GM23338 (cell line): Measurements from ENCODE around the gene KRTAP12-3. TPM values are rescaled to one million over a fixed set of nuclear protein-coding genes. Genes with fewer than 3 reads are reported as not detected.

Source experiments
- ATAC-seq: fragments of 200-7000 bp; cut with Tn5 transposase; 3 replicates; pipeline ENCODE4 v1.9.1; 2020
- DNase-seq: peaks from one replicate; pipeline ENCODE4 v3.0.0-alpha.2; 2015; ENCODE audit warnings: low spot score
- H2AFZ ChIP-seq: fragments of 200-600 bp; sonication (generic); 2 replicates; pipeline ENCODE4 v1.8.0; 2016; ENCODE audit warnings: antibody characterized with exemption, mild to moderate bottlenecking, moderate library complexity
- H3F3A ChIP-seq: fragments of 200-600 bp; sonication (generic); replicated peaks from 2 replicates; pipeline ENCODE4 v1.8.0; 2017; ENCODE audit warnings: antibody characterized with exemption, mixed run types, low read depth
- H3K27ac ChIP-seq: fragments of 200-600 bp; sonication (generic); 2 replicates; pipeline ENCODE4 v1.6.1; 2016; ENCODE audit warnings: low read depth
- H3K27me3 ChIP-seq: fragments of 200-600 bp; sonication (generic); 2 replicates; pipeline ENCODE4 v1.8.0; 2016; ENCODE audit warnings: mild to moderate bottlenecking, mixed run types, moderate library complexity; ENCODE audit not compliant: insufficient read depth
- H3K36me3 ChIP-seq: fragments of 200-600 bp; sonication (generic); 2 replicates; pipeline ENCODE4 v1.8.0; 2016; ENCODE audit warnings: mild to moderate bottlenecking; ENCODE audit not compliant: insufficient read depth
- H3K4me1 ChIP-seq: fragments of 200-600 bp; sonication (generic); 2 replicates; pipeline ENCODE4 v1.8.0; 2016; ENCODE audit warnings: mild to moderate bottlenecking, moderate library complexity; ENCODE audit not compliant: insufficient read depth
- H3K4me2 ChIP-seq: fragments of 200-600 bp; sonication (generic); 2 replicates; pipeline ENCODE4 v1.7.1; 2017; ENCODE audit warnings: mixed run types
- H3K4me3 ChIP-seq: fragments of 200-600 bp; sonication (generic); 2 replicates; pipeline ENCODE4 v1.6.1; 2016; ENCODE audit warnings: mixed run types
- H3K79me2 ChIP-seq: fragments of 200-600 bp; sonication (generic); replicated peaks from 2 replicates; pipeline ENCODE4 v1.8.0; 2017; ENCODE audit warnings: mild to moderate bottlenecking; ENCODE audit not compliant: insufficient read depth
- H3K9me2 ChIP-seq: fragments of 200-600 bp; sonication (generic); 2 replicates; pipeline ENCODE4 v1.8.0; 2017; ENCODE audit not compliant: insufficient read depth
- H4K20me1 ChIP-seq: fragments of 200-600 bp; sonication (generic); replicated peaks from 2 replicates; pipeline ENCODE4 v1.8.0; 2017; ENCODE audit warnings: mild to moderate bottlenecking; ENCODE audit not compliant: insufficient read depth
- H3K27ac Mint-ChIP-seq: 2 replicates; pipeline ENCODE4 v1.8.0; 2020; ENCODE audit warnings: inconsistent platforms, mild to moderate bottlenecking, moderate library complexity, mixed read lengths
- H3K27me3 Mint-ChIP-seq: 3 replicates; pipeline ENCODE4 v1.8.0; 2022; ENCODE audit warnings: low read depth, mild to moderate bottlenecking, moderate library complexity, mixed read lengths, inconsistent platforms; ENCODE audit not compliant: insufficient read depth, poor library complexity
- H3K36me3 Mint-ChIP-seq: 3 replicates; pipeline ENCODE4 v1.8.0; 2021; ENCODE audit warnings: low read depth, mild to moderate bottlenecking, inconsistent platforms, moderate library complexity, mixed read lengths
- H3K4me1 Mint-ChIP-seq: 3 replicates; pipeline ENCODE4 v1.8.0; 2020; ENCODE audit warnings: mild to moderate bottlenecking, inconsistent platforms, mixed read lengths
- H3K4me3 Mint-ChIP-seq: 3 replicates; pipeline ENCODE4 v1.8.0; 2021; ENCODE audit warnings: moderate library complexity, mild to moderate bottlenecking, inconsistent platforms, mixed read lengths
- H3K9me3 Mint-ChIP-seq: 3 replicates; pipeline ENCODE4 v1.8.0; 2020; ENCODE audit warnings: moderate library complexity, mild to moderate bottlenecking, inconsistent platforms, mixed read lengths
- CREB1 ChIP-seq: fragments of 250-450 bp; sonication (Bioruptor Pico); IDR thresholded peaks from 2 replicates; pipeline ENCODE4 v1.5.0; 2020; ENCODE audit warnings: low read depth, mild to moderate bottlenecking, moderate library complexity
- EZH2 ChIP-seq: fragments of 200-600 bp; sonication (generic); IDR thresholded peaks from one replicate; pipeline ENCODE4 v1.8.0; 2017; ENCODE audit warnings: antibody characterized with exemption, mild to moderate bottlenecking, low read depth; ENCODE audit not compliant: unreplicated experiment
- EZH2phosphoT487 ChIP-seq: fragments of 200-600 bp; sonication (generic); IDR thresholded peaks from one replicate; pipeline ENCODE4 v1.8.1; 2018; ENCODE audit warnings: antibody characterized with exemption; ENCODE audit not compliant: unreplicated experiment
- JUNB ChIP-seq: IDR thresholded peaks from one replicate; pipeline ENCODE4 v1.6.1; 2016; ENCODE audit warnings: antibody characterized with exemption; ENCODE audit not compliant: unreplicated experiment
- NANOG ChIP-seq: IDR thresholded peaks from 2 replicates; pipeline ENCODE4 v1.6.1; 2016; ENCODE audit warnings: antibody characterized with exemption, borderline replicate concordance
- POLR2AphosphoS5 ChIP-seq: IDR thresholded peaks from 2 replicates; pipeline ENCODE4 v1.6.1; 2016; ENCODE audit warnings: antibody characterized with exemption, low read depth
- STAT1 ChIP-seq: IDR thresholded peaks from one replicate; pipeline ENCODE4 v1.6.1; 2016; ENCODE audit warnings: antibody characterized with exemption; ENCODE audit not compliant: unreplicated experiment
- ZNF114 ChIP-seq: fragments of 250-450 bp; sonication (Bioruptor Pico); IDR thresholded peaks from 2 replicates; pipeline ENCODE4 v1.5.0; 2020; ENCODE audit warnings: mild to moderate bottlenecking, moderate library complexity
- ZNF331 ChIP-seq: fragments of 250-450 bp; sonication (Bioruptor Pico); IDR thresholded peaks from 2 replicates; pipeline ENCODE4 v1.5.0; 2020; ENCODE audit warnings: low read depth, mild to moderate bottlenecking, moderate library complexity
- polyA plus RNA-seq: library from polyadenylated mRNA; unstranded; fragments of >200 nt; fragmentation: Nextera tagmentation; extraction: Ambion mirVana; gene quantifications from 2 replicates; pipeline ENCODE4 v1.2.1, GENCODE V29; 2016
- total RNA-seq: library from RNA; depleted of rRNA; stranded (reverse); fragments of >200 nt; shearing (Covaris generic); gene quantifications from 2 replicates; pipeline ENCODE4 v1.2.3, GENCODE V29; 2014
- TF ChIP-seq, protein P1 (sequence below): fragments of 250-450 bp; sonication (Bioruptor Pico); IDR thresholded peaks from 2 replicates; pipeline ENCODE4 v1.5.0; 2020; ENCODE audit warnings: mild to moderate bottlenecking, moderate library complexity
- TF ChIP-seq, protein P2 (sequence below): IDR thresholded peaks from one replicate; pipeline ENCODE4 v1.6.1; 2018; ENCODE audit warnings: antibody characterized with exemption; ENCODE audit not compliant: unreplicated experiment
- TF ChIP-seq, protein P3 (sequence below): IDR thresholded peaks from 2 replicates; pipeline ENCODE4 v1.6.1; 2016; ENCODE audit warnings: antibody characterized with exemption
- TF ChIP-seq, protein P4 (sequence below), 2 experiments: fragments of 200-600 bp in 1 of 2; sonication (generic) in 1 of 2; conservative IDR thresholded peaks; 2 replicates each; pipeline versions ENCODE4 v1.5.1 to v1.6.1; 2016 to 2017; ENCODE audit warnings: antibody characterized with exemption in 2 of 2, low read depth in 2 of 2, mild to moderate bottlenecking in 2 of 2, moderate library complexity in 1 of 2

The KRTAP12-3 gene
- total and polyA plus RNA-seq, 2 experiments from 2014 or later, result not detected

DNA sequence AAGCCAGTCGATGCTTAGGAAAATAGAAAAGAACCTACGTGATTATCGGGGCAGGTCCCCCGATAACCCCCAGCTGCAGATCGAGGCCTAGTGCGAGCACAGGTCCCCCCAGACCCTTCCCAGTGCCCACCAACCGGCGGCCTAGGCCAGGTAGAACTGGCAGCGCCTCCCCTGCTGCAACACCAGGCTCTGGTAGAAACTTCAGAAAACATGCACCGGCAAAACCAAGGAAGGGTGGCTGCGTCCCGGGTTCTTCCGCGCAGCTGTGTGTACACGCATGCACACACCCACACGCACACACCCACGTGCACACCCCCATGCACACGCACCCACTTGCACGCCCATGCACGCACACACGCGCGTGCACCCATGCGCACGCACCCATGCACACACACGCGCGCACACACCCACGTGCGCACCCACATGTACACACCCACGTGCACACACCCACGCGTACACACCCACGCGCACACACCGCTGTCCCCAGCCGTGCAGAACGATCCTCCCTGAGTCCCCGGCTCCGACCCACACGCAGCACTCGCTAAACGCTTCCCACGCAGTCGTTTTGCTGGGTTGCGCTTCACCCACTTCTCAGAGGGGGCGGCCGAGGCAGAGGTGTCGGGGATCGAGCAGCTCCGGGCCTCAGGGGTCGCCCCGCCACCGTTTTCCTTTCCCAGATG, 48.4 kb downstream of the KRTAP12-3 start:
- Histone ChIP-seq H4K20me1 (no peaks in the 10 kb centered on the region), H3K4me3 (peak overlapping the region; percentile 71), H2AFZ (no peak overlapping the region; the same call in 1 of the 2 replicates), H3K4me1 (peaks cover 65% of the 10 kb centered on the region), H3K27me3 (peaks cover 58% of the 10 kb centered on the region), H3F3A (peaks cover 25% of the 10 kb centered on the region), H3K36me3 (no peaks in the 10 kb centered on the region), H3K4me2 (peak overlapping the region; percentile 95), H3K9me2 (no peaks in the 10 kb centered on the region), H3K27ac (peak overlapping the region; percentile 87), H3K79me2 (no peaks in the 10 kb centered on the region)
- TF ChIP-seq NANOG (no peak), EZH2phosphoT487 (no peak), JUNB (no peak), CREB1 (CRISPR knock-in tag) (no peak), STAT1 (no peak), POLR2AphosphoS5 (no peak), EZH2 (no peak), ZNF331 (CRISPR knock-in tag) (no peak), ZNF114 (CRISPR knock-in tag) (no peak)
- TF ChIP-seq, protein P1, sequence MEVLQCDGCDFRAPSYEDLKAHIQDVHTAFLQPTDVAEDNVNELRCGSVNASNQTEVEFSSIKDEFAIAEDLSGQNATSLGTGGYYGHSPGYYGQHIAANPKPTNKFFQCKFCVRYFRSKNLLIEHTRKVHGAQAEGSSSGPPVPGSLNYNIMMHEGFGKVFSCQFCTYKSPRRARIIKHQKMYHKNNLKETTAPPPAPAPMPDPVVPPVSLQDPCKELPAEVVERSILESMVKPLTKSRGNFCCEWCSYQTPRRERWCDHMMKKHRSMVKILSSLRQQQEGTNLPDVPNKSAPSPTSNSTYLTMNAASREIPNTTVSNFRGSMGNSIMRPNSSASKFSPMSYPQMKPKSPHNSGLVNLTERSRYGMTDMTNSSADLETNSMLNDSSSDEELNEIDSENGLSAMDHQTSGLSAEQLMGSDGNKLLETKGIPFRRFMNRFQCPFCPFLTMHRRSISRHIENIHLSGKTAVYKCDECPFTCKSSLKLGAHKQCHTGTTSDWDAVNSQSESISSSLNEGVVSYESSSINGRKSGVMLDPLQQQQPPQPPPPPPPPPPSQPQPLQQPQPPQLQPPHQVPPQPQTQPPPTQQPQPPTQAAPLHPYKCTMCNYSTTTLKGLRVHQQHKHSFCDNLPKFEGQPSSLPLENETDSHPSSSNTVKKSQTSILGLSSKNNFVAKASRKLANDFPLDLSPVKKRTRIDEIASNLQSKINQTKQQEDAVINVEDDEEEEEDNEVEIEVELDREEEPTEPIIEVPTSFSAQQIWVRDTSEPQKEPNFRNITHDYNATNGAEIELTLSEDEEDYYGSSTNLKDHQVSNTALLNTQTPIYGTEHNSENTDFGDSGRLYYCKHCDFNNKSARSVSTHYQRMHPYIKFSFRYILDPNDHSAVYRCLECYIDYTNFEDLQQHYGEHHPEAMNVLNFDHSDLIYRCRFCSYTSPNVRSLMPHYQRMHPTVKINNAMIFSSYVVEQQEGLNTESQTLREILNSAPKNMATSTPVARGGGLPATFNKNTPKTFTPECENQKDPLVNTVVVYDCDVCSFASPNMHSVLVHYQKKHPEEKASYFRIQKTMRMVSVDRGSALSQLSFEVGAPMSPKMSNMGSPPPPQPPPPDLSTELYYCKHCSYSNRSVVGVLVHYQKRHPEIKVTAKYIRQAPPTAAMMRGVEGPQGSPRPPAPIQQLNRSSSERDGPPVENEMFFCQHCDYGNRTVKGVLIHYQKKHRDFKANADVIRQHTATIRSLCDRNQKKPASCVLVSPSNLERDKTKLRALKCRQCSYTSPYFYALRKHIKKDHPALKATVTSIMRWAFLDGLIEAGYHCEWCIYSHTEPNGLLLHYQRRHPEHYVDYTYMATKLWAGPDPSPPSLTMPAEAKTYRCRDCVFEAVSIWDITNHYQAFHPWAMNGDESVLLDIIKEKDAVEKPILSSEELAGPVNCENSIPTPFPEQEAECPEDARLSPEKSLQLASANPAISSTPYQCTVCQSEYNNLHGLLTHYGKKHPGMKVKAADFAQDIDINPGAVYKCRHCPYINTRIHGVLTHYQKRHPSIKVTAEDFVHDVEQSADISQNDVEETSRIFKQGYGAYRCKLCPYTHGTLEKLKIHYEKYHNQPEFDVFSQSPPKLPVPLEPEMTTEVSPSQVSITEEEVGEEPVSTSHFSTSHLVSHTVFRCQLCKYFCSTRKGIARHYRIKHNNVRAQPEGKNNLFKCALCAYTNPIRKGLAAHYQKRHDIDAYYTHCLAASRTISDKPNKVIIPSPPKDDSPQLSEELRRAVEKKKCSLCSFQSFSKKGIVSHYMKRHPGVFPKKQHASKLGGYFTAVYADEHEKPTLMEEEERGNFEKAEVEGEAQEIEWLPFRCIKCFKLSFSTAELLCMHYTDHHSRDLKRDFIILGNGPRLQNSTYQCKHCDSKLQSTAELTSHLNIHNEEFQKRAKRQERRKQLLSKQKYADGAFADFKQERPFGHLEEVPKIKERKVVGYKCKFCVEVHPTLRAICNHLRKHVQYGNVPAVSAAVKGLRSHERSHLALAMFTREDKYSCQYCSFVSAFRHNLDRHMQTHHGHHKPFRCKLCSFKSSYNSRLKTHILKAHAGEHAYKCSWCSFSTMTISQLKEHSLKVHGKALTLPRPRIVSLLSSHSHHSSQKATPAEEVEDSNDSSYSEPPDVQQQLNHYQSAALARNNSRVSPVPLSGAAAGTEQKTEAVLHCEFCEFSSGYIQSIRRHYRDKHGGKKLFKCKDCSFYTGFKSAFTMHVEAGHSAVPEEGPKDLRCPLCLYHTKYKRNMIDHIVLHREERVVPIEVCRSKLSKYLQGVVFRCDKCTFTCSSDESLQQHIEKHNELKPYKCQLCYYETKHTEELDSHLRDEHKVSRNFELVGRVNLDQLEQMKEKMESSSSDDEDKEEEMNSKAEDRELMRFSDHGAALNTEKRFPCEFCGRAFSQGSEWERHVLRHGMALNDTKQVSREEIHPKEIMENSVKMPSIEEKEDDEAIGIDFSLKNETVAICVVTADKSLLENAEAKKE, result no peak
- TF ChIP-seq, protein P2, sequence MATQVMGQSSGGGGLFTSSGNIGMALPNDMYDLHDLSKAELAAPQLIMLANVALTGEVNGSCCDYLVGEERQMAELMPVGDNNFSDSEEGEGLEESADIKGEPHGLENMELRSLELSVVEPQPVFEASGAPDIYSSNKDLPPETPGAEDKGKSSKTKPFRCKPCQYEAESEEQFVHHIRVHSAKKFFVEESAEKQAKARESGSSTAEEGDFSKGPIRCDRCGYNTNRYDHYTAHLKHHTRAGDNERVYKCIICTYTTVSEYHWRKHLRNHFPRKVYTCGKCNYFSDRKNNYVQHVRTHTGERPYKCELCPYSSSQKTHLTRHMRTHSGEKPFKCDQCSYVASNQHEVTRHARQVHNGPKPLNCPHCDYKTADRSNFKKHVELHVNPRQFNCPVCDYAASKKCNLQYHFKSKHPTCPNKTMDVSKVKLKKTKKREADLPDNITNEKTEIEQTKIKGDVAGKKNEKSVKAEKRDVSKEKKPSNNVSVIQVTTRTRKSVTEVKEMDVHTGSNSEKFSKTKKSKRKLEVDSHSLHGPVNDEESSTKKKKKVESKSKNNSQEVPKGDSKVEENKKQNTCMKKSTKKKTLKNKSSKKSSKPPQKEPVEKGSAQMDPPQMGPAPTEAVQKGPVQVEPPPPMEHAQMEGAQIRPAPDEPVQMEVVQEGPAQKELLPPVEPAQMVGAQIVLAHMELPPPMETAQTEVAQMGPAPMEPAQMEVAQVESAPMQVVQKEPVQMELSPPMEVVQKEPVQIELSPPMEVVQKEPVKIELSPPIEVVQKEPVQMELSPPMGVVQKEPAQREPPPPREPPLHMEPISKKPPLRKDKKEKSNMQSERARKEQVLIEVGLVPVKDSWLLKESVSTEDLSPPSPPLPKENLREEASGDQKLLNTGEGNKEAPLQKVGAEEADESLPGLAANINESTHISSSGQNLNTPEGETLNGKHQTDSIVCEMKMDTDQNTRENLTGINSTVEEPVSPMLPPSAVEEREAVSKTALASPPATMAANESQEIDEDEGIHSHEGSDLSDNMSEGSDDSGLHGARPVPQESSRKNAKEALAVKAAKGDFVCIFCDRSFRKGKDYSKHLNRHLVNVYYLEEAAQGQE, result no peak
- TF ChIP-seq, protein P3, sequence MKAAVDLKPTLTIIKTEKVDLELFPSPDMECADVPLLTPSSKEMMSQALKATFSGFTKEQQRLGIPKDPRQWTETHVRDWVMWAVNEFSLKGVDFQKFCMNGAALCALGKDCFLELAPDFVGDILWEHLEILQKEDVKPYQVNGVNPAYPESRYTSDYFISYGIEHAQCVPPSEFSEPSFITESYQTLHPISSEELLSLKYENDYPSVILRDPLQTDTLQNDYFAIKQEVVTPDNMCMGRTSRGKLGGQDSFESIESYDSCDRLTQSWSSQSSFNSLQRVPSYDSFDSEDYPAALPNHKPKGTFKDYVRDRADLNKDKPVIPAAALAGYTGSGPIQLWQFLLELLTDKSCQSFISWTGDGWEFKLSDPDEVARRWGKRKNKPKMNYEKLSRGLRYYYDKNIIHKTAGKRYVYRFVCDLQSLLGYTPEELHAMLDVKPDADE, result no peak
- TF ChIP-seq, protein P4, sequence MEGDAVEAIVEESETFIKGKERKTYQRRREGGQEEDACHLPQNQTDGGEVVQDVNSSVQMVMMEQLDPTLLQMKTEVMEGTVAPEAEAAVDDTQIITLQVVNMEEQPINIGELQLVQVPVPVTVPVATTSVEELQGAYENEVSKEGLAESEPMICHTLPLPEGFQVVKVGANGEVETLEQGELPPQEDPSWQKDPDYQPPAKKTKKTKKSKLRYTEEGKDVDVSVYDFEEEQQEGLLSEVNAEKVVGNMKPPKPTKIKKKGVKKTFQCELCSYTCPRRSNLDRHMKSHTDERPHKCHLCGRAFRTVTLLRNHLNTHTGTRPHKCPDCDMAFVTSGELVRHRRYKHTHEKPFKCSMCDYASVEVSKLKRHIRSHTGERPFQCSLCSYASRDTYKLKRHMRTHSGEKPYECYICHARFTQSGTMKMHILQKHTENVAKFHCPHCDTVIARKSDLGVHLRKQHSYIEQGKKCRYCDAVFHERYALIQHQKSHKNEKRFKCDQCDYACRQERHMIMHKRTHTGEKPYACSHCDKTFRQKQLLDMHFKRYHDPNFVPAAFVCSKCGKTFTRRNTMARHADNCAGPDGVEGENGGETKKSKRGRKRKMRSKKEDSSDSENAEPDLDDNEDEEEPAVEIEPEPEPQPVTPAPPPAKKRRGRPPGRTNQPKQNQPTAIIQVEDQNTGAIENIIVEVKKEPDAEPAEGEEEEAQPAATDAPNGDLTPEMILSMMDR (conservative IDR thresholded peaks at IDR 0.05; ENCODE audit: low read depth in 2 of 2), result no peak
- ATAC-seq (peak; percentile 2; the same call in 1 of the 3 replicates), DNase-seq (peak; percentile 41)
- Mint-ChIP-seq H3K27ac (peak overlapping the region; percentile 92), H3K27me3 (peaks cover 61% of the 10 kb centered on the region), H3K4me1 (peaks cover 75% of the 10 kb centered on the region), H3K4me3 (peak overlapping the region; percentile 78), H3K36me3 (no peaks in the 10 kb centered on the region), H3K9me3 (no peaks in the 10 kb centered on the region)
